ENCODE measurements around the gene SEH1L.
"Not testable (repeated sequence)": the region's sequence is repeated elsewhere in the genome, so short reads cannot be mapped to it uniquely, and the experiment has no call there.

The SEH1L gene

DNA sequence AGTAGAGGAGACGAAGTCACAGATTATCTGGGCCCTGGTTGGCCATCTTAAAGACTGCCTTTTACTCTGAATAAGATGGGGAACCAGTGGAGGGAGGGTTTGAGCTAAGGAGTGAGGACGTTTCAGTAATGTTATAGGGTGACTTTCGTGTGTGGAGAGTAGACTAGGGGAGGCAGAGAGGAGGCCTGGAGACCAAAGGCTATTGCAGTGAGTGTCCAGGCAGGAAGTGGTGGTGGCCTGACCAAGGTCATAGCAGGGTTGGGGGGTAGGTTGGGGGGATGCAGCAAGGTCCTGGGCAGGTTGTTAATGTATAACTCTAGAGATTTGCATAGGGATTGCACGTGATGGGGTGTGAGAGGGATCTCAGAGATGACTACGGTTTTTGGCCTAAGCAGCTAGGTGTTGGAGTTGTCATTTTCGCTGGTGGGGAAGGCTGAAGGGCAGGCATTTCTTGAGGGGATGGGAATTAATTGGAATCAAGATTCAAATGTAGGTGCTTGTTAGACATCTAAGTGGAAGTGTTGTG, 48.2 kb downstream of the SEH1L start:
- DNase-seq (ENCODE audit: low read depth, low spot score), result no peak

DNA sequence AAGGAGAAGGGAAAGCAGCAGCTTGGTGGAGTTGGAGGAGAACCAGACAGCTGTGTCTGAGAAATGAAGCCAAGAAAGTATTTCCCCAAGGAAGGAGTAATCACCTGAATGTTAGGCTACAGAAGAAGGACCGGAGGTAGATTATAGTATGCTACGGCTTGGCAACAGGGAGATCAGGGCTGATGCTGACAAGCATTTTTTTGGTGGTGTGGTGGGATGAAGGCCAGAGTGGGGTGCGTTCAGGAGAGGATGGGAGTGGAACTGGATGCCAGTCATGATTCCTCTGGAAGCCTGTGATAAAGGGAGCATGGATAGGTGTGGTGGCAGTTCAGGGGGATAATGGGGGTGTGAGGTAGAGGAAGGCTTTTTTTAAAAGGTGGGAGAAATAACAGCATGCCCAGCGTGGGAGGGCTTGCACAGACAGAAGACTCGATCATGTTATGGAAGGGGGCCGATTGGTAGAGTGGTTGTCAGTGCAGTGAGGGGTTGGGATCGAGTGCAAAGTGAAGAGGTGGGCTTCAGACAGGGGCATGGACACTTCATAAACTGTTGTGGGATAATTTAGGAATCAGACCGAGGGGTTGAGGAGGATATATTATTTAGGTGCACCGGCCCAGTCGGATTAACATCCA, 49.0 kb downstream of the SEH1L start:
- no peak for DNase-seq (ENCODE audit: low read depth, low spot score)

- not testable (repeated sequence) for DNase-seq (ENCODE audit: low read depth, low spot score)
These were observed 49.5 kb downstream of the SEH1L start for GRCh38 chr18:12997330-12997729.

- DNase-seq (ENCODE audit: low read depth, low spot score), result no peak
These were observed 50.7 kb downstream of the SEH1L start for GRCh38 chr18:12998332-12999060.

GRCh38 chr18:13003466-13003896, 55.7 kb downstream of the SEH1L start:
- DNase-seq (ENCODE audit: low read depth, low spot score), result no peak

- DNase-seq (ENCODE audit: low read depth, low spot score), result no peak
These were observed 56.6 kb downstream of the SEH1L start for GRCh38 chr18:13004396-13004795.

- no peak for DNase-seq (ENCODE audit: low read depth, low spot score)
These were observed 57.5 kb downstream of the SEH1L start for GRCh38 chr18:13005289-13005688.

DNA sequence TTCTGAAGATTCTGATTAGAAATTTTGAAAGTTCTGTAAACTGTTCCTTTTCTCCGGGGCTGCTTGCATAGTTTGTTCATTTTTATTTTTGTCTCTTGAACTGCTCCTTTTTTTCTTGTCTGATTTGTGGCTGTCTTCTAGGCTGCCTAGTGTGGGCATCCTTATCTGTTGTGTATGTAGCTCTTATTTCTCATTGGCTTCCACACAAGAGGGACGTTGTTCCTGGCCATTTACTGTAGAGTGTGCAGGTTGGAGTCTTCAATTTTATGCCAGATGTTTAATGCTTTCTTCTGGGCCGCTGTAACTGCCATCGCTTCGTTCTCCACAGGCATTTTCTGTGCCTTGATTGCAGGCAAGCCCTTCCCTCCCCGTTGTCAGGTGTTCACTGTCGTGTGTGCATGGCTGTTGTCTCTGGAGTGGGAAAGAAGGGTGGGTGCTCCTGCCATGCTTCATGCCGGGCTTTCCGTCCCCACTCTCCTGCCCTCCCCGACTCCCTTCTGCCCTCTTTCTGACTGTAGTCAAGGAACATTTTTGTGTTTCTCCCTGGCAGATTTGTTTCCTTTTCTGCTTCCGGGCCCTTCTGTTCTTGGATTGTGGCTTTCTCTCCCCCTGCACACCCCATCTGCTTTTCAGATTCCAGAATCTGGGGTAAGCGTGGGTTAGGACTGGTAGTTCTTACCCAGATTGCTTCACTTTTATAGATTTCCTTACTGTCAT, 58.9 kb downstream of the SEH1L start:
- no peak for DNase-seq (ENCODE audit: low read depth, low spot score)

- no peak for DNase-seq (ENCODE audit: low read depth, low spot score)
These were observed 59.4 kb downstream of the SEH1L start for GRCh38 chr18:13007248-13007560.

GRCh38 chr18:13011719-13012118, 63.9 kb downstream of the SEH1L start:
- DNase-seq (ENCODE audit: low read depth, low spot score), result no peak

- no peak for DNase-seq (ENCODE audit: low read depth, low spot score)
These were observed 66.4 kb downstream of the SEH1L start for GRCh38 chr18:13014232-13014631.

DNA sequence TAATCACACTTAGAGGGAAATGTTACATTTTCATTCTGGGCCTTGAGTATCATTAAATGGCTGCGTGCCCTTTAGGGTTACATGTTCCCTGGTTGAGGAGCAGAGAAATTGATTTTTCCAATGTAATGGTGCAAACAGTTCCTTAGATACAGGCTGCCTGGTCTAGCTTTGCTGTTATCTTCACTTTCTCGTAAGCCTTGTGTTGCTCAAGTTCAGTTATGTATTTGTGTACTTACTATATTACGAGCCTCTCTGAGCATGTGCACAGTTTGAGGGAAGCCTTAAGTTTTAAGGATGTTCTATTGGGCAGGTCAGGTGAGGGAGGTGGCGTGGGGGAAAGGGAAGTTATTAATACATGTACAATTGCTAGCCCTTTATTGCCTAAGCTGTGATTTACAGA, 67.0 kb downstream of the SEH1L start:
- no peak for DNase-seq (ENCODE audit: low read depth, low spot score)

GRCh38 chr18:13017247-13017875, 69.5 kb downstream of the SEH1L start:
- no peak for DNase-seq (ENCODE audit: low read depth, low spot score)

GRCh38 chr18:13018374-13018773, 70.6 kb downstream of the SEH1L start:
- DNase-seq (ENCODE audit: low read depth, low spot score), result no peak

- no peak for DNase-seq (ENCODE audit: low read depth, low spot score)
These were observed 71.5 kb downstream of the SEH1L start for GRCh38 chr18:13019301-13019700.

DNA sequence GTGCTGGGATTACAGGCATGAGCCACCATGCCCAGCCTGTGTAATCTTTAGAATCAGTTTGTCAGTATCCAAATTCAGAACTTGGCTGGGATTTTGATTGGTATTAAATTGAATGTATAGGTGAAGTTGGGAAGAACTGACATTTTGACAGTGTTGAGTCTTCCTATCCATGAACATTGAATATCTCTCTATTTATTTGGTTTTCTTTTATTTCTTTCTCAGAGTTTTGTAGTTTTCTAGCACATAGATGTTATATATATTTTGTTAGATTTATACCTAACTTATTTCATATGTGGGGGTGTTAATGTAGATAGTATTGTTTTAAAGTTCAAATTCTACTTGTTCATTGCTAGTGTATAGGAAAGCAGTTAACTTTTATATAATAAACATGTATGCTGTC, 74.8 kb downstream of the SEH1L start:
- DNase-seq (ENCODE audit: low read depth, low spot score), result no peak

GRCh38 chr18:13025233-13025632, 77.4 kb downstream of the SEH1L start:
- DNase-seq (ENCODE audit: low read depth, low spot score), result no peak

- no peak for DNase-seq (ENCODE audit: low read depth, low spot score)
These were observed 78.9 kb downstream of the SEH1L start for GRCh38 chr18:13026583-13027270.

DNA sequence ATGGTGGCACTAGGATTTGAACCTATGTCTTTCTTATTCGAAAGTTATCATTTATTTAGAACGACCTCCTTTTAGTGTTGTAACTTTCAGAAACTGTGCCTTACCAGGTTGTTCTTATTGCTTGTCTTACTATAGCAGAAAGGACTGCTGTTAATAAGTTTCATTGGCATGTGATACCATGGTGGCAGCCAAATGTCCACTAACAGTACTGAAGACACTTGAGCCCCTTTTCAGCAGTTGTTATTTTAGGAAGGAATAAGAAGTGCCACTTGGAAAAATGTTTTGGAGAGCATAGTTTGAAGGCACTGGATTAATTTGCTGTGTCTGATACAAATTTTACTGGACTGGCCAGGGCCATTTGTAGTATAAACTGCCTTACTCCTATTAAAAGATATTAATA, 81.1 kb downstream of the SEH1L start:
- DNase-seq (ENCODE audit: low read depth, low spot score), result no peak

DNA sequence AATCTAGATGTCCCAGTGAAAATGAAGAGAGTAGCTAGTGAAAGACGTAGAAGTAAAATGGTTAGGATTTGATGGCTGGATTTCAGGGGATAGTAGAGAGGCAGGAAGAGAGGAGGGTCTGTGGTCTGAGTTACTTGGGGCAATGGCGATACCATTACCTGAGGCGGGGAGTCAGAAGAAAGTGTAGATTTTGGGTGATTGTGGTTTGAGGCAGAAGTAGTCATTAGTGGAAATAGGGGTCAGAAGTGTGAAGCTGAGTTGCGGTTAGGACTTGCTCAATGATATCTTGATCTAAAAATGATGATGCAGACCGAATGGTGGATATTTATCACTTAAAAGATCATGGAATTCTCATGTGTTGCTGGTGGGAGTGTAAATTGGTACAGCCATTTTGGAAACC, 84.4 kb downstream of the SEH1L start:
- DNase-seq (ENCODE audit: low read depth, low spot score), result no peak

DNA sequence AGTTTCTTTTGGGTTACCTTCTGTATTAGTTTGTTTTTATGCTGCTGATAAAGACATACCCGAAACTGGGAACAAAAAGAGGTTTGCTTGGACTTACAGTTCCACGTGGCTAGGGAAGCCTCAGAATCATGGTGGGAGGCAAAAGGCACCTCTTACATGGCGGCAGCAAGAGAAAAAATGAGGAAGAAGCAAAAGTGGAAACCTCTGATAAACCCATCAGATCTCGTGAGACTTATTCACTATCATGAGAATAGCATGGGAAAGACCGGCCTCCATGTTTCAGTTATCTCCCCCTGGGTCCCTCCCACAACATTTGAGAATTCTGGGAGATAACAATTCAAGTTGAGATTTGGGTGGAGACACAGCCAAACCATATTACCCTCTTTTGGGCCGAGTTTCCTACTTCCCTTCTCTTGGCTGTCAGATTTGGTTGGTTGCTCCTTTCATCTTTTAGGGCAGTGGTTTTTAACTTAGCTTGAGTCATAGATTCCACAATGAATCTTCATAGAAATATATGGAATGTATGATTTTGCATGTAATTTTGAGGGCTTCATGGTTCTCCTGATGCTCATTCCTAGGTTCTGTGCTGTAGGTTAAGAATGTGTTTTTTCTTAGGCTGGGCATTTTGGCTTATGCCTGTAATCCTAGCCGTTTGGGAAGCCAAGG, 87.6 kb downstream of the SEH1L start:
- DNase-seq (ENCODE audit: low read depth, low spot score), result no peak
